Astrocyte (in vitro differentiated cells and primary cell): ENCODE measurements around the gene ASB1.

Source experiments
- CTCF ChIP-seq: IDR thresholded peaks from 2 replicates; pipeline ENCODE4 v1.5.1; 2011; ENCODE audit warnings: low read depth, mild to moderate bottlenecking, inconsistent platforms, low read length, moderate library complexity; ENCODE audit not compliant: insufficient read depth
- EZH2 ChIP-seq: IDR thresholded peaks from 2 replicates; pipeline ENCODE4 v1.6.1; 2012; ENCODE audit warnings: mild to moderate bottlenecking, low read length, inconsistent platforms; ENCODE audit not compliant: insufficient read depth

GRCh38 chr2:238382381-238382781 lies 44.3 kb upstream of the ASB1 start:
- TF ChIP-seq CTCF (no peak), EZH2 (no peak)
